ENCODE measurements around the gene PIM3. TPM values are rescaled to one million over a fixed set of nuclear protein-coding genes. Genes with fewer than 3 reads are reported as not detected.

PIM3 gene
- total and polyA plus RNA-seq, 2 of the 8 experiments (the other 6 are each of a cell fraction or from before 2014, with no cell fraction given): 22.6 to 30.0 TPM

- POLR2A ChIA-PET (ENCODE audit: partially characterized antibody): interaction anchor here (0.6 kb wide), 1 partner anchor 9 kb away, joined by 5 read pairs; no protein-coding TSS in a partner anchor
- WGBS, 2 experiments (ENCODE audit: extremely low coverage in 1 of 2, insufficient coverage in 1 of 2, insufficient read length in 1 of 2, insufficient replicate concordance in 2 of 2, low coverage in 1 of 2, low lambda C conversion rate in 2 of 2, missing lambda C conversion rate in 1 of 2): 94% methylated on average over 33 of the region's 35 CpGs; no CpG with 5 or more reads in 1 of the 2 experiments
- no peak for TF ChIP-seq HDAC2 (IDR thresholded peaks at IDR 0.05; ENCODE audit: borderline replicate concordance in 1 of 2, low read depth in 2 of 2, low read length in 2 of 2)
- no peak for TF ChIP-seq CBX5 (IDR thresholded peaks at IDR 0.05; ENCODE audit: low read depth, low read length)
- no peak for TF ChIP-seq CHD2 (IDR thresholded peaks at IDR 0.05; ENCODE audit: low read length)
- TF ChIP-seq ATF2 (IDR thresholded peaks at IDR 0.05; ENCODE audit: low read length): no peak
- TF ChIP-seq KDM4A (IDR thresholded peaks at IDR 0.05; ENCODE audit: low read depth, low read length, severe bottlenecking): no peak
- no peak for TF ChIP-seq RAD21 (IDR thresholded peaks at IDR 0.05 in 1 of 2, conservative IDR thresholded peaks at IDR 0.05 in 1 of 2; ENCODE audit: low read depth in 2 of 2, low read length in 2 of 2)
- no peak for TF ChIP-seq NANOG (IDR thresholded peaks at IDR 0.05; ENCODE audit: insufficient read depth, low read depth, low read length, poor library complexity, severe bottlenecking)
- TF ChIP-seq SAP30 (IDR thresholded peaks at IDR 0.05; ENCODE audit: insufficient read depth, insufficient replicate concordance, low read length): no peak
Observed at GRCh38 chr22:49921508-49922278, 38.9 kb upstream of the PIM3 start.

More at GRCh38 chr22:49921508-49922278, 38.9 kb upstream of the PIM3 start:
- Histone ChIP-seq H3K4ac (replicated peaks; ENCODE audit: insufficient read length, low read depth, low read length) (no peak overlapping the region), H2BK15ac (ENCODE audit: low read length) (no peak overlapping the region), H3K27me3 (replicated peaks in 1 of 4; ENCODE audit: control insufficient read depth in 3 of 4, extremely low read depth in 1 of 4, insufficient read depth in 3 of 4, low read length in 3 of 4) (no peaks in the 10 kb centered on the region; a peak in 2 of 7 replicates), H4K91ac (replicated peaks; ENCODE audit: insufficient read length, low read length) (no peak overlapping the region), H3K23me2 (ENCODE audit: low read depth, low read length) (peaks cover 9% of the 10 kb centered on the region; the same call in 1 of the 2 replicates), H3K27ac (ENCODE audit: low read depth, low read length) (no peak overlapping the region; the same call in 1 of the 2 replicates), H2BK120ac (replicated peaks; ENCODE audit: low read depth, low read length) (no peak overlapping the region), H4K5ac (ENCODE audit: insufficient read length, low read depth, low read length) (no peak overlapping the region), H2AK5ac (ENCODE audit: low read depth, low read length) (no peak overlapping the region), H3K79me2 (ENCODE audit: control insufficient read depth in 1 of 2, insufficient read depth in 2 of 2, low read length in 2 of 2) (peaks cover 0 to 5% of the 10 kb centered on the region in 2 experiments; a peak in 1 of 4 replicates), H4K20me1 (replicated peaks in 1 of 2; ENCODE audit: control insufficient read depth in 1 of 2, insufficient read depth in 2 of 2, low read length in 2 of 2) (peaks cover 2 to 3% of the 10 kb centered on the region in 2 experiments), H2AFZ (ENCODE audit: low read length) (no peak overlapping the region), H3K23ac (ENCODE audit: insufficient read length) (no peak overlapping the region), H3K4me1 (replicated peaks in 1 of 4; ENCODE audit: control insufficient read depth in 3 of 4, insufficient read depth in 4 of 4, low read length in 3 of 4) (peaks cover 0 to 10% (median 1%) of the 10 kb centered on the region in 4 experiments; a peak in 5 of 7 replicates), H2BK20ac (ENCODE audit: low read length) (no peak overlapping the region), H3K14ac (ENCODE audit: insufficient read length) (no peak overlapping the region), H2BK12ac (ENCODE audit: low read depth, low read length) (0 out of 2 replicates have a peak overlapping the region, but pooled peaks have one; percentile 12), H3K79me1 (ENCODE audit: low read depth, low read length) (peaks cover 3% of the 10 kb centered on the region; the same call in 1 of the 2 replicates), H3K9ac (replicated peaks in 1 of 4; ENCODE audit: extremely low read depth in 1 of 4, low read depth in 3 of 4, low read length in 3 of 4) (no peak overlapping the region), H3K36me3 (ENCODE audit: control insufficient read depth in 2 of 4, insufficient read depth in 4 of 4, low read length in 3 of 4) (peaks cover 0 to 3% (median 2%) of the 10 kb centered on the region in 4 experiments; a peak in 1 of 8 replicates), H3K4me3 (ENCODE audit: extremely low read depth in 1 of 4, insufficient read depth in 2 of 4, low read depth in 3 of 4, low read length in 4 of 4) (no peak overlapping the region), H3K9me3 (ENCODE audit: insufficient read depth in 2 of 2, low read depth in 1 of 2, low read length in 1 of 2) (no peaks in the 10 kb centered on the region), H3K56ac (replicated peaks; ENCODE audit: insufficient read length, low read depth, low read length) (no peak overlapping the region), H4K8ac (ENCODE audit: extremely low read depth, insufficient read depth, low read length) (no peak overlapping the region; the same call in 1 of the 2 replicates), H2BK5ac (ENCODE audit: low read depth, low read length) (0 out of 2 replicates have a peak overlapping the region, but pooled peaks have one; percentile 9), H3K4me2 (ENCODE audit: insufficient read depth in 1 of 2, low read depth in 2 of 2, low read length in 2 of 2) (no peak overlapping the region), H3K18ac (ENCODE audit: extremely low read depth, low read length) (no peak overlapping the region)
- CTCF ChIA-PET (ENCODE audit: partially characterized antibody): interaction anchor here (0.7 to 2.0 kb wide), 2 partner anchors 9 to 109 kb away, joined by 3 to 7 read pairs; no protein-coding TSS in a partner anchor
- FAIRE-seq: no peak
- DNase-seq (ENCODE audit: low read depth in 1 of 2, low spot score in 2 of 2): no peak

Data from H1 (cell line).